Superior temporal gyrus (tissue), 1 donor: ENCODE results near the gene ZNF575.
"Not testable (repeated sequence)": the region's sequence is repeated elsewhere in the genome, so short reads cannot be mapped to it uniquely, and the experiment has no call there.

Experiments
- DNase-seq: peaks from one replicate; pipeline ENCODE4 v3.0.0-alpha.2; 2016; ENCODE audit errors: extremely low spot score

Gene ZNF575

DNA sequence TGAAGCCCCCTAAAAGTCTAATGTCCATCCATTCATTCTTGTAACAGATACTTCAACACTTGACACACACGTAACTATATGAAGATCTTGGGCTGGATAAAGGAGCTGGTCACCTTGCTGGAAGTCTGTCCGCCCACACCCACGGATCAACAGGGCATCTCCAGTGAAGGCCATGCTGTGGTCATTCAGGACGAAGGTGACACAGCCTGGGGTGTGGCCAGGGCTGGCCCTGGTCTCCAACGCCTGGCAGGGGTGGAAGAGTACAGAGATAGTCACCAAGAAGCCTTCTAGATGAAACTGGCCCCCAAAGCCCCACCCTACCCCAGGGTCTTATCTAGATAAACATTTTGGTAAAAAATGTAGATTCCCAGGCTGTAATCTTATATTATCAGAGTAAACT lies 21.7 kb upstream of the ZNF575 start:
- DNase-seq: no peak

DNA sequence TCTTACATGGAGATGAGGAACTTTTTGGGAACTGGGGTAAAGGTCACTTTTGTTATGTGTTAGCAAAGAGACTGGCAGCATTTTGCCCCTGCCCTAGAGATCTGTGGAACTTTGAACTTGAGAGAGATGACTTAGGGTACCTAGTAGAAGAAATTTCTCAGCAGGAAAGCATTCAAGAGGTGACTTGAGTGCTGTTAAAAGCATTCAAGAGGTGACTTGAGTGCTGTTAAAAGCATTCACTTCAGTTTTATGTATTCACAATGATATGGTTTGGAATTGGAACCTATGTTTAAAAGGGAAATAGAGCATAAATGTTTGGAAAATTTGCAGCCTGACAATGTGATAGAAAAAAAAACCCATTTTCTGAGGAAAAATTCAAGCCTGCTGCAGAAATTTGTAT lies 20.6 kb upstream of the ZNF575 start:
- not testable (repeated sequence) for DNase-seq

DNA sequence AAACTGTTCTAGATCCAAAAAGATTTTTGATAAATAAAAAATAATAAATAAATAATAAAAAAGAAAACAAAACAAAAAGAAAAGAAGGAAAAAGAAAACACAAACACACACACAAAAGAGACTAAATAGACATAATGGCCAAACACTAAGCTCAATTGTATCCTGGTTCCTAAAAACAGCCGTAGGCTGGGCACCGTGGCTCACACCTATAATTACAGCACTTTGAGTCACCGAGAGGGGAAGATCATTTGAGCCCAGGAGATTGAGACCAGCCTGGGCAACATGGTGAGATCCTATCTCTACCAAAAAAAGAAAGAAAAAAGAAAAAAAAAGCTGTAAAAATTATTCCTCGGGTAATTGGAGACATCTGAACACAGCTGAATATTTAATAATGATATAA lies 14.9 kb upstream of the ZNF575 start:
- no peak for DNase-seq

DNA sequence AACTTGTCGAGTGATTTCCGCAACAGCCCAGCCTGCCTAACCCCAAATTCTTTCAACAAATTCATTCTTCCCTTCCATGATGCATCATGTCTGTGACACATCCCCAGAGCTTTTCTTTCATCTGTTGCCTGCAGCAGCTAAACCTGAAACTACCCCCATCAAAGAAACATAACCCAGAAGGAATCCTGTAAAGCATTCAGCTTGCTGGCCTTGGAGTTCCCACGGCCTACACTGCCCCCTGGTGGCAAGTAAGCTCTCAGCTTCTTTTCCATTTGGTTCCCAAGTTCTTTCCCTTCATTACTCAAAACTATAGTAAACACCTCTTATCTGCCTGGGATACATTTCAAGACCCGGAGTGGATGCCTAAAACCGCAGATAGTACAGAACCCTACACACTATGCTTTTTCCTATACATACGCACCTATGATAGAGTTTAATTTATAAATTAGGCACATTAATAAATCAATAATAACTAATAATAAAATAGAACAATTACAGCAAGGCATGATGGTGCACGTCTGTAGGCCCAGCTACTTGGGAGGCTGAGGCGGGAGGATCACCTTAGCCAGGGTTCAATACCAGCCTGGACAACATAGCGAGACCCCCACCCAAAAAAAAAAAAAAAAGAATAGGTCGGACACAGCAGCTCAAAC lies 13.4 kb upstream of the ZNF575 start:
- DNase-seq: peak; percentile 95

DNA sequence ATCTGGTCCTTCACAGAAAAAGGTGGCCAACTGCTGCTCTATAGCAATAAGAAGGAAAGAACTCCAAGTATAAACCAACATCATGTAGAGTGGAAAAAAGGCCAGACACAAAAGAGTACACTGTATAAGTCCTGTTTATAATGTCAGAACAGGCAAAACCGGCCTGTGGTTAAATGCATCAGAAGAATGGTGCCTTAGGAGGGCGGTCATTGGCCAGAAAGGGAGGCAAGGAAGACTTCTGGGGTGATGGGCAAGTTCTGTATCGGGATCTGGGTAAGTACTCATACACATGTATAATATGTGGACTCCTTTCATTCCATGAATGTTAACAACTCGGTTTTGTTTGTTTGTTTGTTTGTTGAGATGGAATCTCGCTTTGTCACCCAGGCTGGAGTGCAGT lies 10.1 kb upstream of the ZNF575 start:
- no peak for DNase-seq

DNA sequence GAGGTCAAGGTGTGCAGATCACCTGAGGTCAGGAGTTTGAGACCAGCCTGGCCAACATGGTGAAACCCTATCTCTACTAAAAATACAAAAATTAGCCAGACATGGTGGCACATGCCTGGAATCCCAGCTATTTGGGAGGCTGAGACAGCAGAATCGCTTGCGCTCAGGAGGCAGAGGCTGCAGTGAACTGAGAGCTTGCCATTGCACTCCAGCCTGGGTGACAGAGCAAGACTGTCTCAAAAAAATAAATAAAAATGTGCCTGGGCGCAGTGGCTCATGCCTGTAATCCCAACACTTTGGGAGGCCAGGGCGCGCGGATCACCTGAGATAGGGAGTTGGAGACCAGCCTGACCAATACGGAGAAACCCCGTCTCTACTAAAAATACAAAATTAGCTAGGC lies 9.3 kb upstream of the ZNF575 start:
- DNase-seq: not testable (repeated sequence)

DNA sequence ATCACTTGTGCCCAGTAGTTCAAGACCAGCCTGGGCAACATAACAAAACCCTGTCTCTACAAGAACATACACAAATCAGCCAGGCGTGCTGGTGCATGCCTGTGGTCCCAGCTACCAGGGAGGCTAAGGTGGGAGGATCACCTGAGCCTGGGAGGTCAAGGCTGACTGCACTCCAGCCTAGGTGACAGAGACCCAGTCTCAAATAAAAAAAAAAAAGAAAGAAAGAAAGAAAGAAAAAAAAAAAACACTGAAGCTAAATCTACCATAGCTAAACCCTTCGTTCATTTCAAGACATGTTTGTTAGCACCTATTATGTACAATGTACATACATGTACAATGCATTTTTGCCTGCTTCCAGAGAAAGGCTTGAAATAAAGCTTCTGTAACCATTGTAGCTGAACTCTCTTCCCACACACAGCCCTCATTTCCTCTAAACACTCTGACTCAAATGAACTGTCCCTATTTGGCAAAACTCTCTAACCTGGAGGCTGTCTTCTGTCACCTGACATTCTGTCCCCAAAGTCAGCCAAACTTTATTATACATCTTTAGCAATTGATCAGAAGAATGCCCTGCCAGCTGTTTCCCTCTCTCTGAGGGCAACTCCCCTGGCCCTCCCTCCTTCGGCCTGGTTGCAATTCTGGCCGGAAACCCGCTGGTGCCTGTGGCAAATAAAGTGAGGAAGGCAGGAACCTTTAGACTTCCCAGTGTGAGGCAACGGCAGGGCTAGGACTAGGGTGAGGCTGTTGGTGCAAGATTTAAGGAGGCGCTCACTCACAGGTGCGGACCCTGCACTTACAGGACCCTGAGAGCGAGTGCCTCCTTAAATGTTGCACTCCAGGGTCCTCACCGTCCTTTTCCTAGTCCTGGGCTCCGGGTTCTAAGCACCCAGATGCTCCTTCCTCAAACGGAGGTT lies 7.8 kb upstream of the ZNF575 start:
- DNase-seq: no peak

DNA sequence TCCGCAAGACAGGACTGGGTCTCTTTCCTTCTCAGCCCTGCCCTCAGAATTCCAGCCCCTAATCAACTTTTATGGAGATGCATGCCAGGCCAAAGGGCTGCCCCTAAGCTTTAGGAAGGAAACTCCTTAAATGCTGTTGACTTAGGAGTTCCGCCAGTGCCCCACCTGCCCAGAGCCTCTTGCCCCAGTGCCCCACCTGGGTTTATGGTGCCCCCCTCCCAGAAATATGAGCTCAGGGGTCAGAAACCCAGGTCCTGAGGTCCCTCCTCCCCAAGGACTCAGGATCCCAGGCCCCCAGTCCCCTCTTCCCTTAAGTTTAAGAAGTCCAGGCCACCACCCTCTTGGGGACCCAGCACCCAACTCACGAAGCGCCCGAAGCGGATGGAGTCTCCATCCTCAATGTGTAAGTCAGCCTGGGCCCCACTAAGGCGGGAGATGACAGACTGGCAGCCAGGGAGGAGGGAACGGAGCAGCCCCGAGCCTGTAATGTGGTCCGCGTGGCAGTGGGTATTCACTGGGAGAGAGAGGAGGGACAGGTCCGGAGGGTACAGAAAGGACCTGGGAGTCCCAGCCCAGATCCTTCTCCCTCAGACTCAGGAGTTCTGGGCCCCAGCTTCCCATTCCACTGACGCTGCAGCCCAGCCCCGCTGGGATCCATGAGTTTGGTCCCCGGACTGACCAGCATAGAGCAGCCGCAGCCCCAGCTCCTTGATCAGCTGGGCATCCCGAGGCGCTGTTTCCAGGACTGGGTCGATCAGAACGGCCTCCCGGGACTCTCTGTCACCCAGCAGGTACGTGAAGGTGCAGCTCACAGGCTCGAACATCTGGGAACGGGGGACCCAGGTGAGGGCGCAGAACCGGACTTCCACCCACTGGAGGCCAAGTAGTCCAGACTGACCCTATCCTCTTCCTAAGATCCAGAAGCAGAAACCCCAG lies 6.9 kb upstream of the ZNF575 start:
- DNase-seq: no peak

DNA sequence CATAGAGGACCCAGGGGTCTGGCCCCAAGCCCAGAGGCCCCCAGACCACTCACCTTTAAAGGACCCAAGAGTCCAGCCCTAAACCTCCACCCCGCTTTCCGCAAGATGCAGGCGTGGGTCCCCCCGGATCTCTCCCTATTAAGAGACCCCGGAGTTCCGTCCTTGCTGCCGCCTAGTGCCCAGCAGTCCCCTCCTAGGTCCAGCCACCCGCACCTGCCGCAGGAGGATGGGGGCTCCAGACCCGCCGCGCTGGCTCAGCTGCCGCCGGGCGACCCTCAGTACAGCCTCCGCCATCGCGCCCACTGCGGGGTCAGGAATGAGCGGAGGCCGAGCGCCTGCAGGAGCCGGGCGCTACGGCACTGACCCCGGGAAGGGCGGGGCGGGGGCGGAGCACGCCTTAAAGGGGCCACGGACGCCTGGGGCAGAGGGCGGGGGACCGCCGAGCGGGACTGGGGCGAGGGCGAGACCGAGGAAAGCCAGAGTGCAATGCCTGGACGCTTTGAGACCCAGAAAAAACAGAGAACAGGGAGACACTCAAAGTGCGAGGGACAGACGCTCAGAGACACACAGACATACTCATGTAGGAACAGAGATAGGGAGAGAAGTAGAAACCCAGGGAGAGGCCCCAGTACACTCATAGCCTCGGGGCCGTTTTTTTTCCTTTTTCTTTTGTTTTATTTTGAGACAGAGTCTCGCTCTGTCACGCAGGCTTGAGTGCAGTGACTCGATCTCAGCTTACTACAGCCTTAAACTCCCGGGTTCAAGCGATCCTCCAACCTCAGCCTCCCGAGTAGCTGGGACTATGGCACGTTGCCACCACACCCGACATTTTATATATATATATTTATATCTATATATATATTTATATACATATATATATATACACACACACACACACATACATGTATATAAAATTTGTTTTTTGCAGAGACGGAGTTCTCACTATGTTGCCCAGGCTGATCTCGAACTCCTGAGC lies 5.8 kb upstream of the ZNF575 start, which contains the start of gene ETHE1:
Gene ETHE1 (minus strand): TSS at position 318 of the 976 bp plus-strand sequence. CDS start 24 bp downstream, at position 294.
- DNase-seq: peak; percentile 66

DNA sequence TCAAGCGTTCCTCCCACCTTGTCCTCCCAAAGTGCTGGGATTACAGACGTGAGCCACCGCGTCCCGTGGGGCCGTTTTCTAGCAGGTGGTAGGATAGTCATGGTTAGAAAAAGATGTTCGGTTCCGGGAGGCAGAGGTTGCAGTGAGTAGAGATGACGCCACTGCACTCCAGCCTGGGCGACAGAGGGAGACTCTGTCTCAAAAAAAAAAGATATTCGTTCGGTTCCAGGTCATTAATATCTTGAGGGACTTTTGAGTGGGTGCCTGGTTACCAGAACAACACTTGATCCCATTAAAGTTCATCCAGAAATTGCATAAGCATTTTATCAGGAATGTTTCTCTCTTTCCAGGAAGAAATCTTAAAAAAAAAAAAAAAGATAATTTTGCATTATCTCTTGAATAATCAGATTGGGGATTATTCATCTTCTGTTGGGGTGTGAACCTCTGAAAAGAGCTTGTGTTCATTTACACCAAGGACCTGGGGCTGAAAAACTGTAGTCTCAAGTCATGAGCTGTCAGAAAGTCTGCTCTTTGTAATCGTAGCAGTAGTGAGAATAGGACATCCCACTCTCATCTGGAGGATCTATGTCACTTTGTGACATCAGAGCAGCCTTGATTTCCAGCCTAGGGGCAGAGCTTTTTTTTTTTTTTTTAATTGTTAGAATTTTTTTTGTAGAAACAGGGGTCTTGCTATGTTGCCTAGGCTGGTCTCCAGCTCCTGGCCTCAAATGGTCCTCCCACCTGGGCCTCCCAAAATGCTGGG lies 4.9 kb upstream of the ZNF575 start:
- DNase-seq: no peak

DNA sequence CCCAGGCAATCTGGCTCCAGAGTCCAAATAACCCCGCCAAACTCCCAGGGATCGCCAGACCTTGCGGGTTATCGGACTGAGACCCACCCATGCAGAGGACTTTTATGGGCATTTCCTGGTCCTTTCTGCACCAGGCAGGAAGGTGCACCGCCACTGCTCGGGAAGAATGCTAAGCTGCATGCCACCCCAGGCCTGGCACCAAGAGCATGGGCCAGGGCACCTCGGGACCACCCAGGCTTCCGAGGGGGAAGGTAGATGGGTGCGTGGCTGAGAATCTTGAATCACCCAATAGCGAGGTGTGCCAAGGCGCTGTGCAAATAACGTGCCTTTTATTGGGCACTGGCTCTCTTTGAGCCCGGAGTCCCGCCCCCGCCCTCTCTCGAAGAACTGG lies 422 bp upstream of the ZNF575 start:
- no peak for DNase-seq

DNA sequence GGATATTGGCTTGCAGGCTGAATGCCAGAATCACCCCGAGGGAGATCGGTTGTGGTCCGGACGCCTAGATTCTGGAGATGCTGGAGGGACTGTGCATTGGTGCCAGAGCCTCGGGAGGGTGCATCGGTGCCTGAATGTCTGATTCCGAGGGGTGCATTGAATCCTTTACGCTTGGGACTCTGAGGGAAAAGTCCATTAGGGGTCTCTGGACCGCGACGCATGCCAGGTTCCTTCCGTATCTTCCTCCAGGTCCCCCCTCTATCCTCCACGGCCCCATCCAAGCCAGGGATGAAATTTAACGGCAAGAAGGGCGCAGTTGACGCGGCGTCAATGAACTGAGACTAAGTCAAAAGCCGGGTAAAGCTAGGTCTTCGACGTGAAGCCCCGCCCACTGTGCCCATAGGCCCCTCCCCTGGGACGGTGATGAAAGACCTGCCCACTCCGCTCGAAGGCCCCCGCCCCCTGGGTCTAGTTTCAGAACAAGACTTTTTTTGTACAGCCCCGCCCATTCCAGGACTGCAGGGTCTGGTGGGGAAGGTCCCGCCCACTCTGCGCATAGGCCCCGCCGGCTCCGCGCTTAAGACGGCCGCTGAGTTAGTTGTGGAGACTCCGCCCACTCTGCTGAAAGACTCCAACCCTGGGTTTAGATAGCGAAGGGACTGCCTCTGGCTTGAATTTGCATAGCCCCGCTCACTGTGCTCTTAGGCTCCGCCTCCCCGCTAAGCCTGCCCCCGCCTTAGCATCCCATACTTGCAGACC lies 737 bp downstream of the ZNF575 start:
- DNase-seq: peak; percentile 93

DNA sequence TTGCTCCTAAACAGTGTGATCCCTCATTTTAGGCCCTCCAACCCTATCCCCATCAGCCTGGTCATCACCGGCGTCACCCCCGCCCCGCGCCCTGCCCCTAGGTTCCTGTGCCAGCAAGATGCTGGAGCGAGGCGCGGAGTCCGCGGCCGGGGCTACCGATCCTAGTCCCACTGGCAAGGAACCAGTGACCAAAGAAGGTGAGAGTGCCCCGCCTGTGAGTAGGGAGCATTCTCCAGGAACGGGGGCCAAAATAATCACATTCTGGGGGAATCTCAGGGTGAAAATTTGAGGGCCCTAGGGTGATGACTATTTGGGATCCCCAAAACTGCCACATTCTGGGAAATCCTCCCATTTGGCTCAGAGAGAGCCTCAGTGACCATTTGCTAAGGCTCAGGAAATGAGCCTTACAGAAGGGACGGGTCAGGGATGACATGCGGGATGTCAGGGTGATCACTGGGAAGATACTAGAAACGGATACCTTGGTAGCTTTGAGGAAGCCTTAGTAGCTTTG lies 1.4 kb downstream of the ZNF575 start:
- no peak for DNase-seq

DNA sequence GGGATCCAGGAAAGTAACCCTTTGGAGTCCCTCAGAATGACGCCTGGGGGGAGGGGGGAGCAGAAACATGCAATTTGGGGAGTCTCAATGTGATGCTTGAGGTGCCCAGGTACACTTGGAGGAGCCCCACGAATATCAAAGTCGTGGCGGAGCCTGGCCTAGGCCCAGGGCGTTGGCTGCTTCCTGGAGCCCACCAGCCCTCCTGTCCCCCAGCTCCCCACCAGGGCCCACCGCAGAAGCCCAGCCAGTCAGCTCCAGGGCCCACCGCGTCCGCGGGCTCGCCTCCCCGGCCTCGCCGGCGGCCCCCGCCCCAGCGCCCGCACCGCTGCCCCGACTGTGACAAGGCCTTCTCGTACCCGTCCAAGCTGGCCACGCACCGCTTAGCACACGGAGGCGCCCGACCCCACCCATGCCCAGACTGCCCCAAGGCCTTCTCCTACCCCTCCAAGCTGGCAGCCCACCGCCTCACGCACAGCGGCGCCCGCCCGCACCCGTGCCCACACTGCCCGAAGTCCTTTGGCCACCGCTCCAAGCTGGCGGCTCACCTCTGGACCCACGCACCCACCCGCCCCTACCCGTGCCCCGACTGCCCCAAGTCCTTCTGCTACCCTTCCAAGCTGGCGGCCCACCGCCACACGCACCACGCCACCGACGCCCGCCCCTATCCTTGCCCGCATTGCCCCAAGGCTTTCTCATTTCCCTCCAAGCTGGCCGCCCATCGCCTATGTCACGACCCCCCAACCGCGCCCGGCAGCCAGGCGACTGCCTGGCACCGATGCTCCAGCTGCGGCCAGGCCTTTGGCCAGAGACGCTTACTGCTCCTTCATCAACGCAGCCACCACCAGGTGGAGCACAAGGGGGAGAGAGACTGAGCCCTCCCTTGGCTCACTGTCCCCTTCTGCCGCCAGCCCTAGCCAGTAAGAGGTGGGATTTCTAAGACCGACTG lies 2.1 kb downstream of the ZNF575 start:
- DNase-seq: peak; percentile 70

DNA sequence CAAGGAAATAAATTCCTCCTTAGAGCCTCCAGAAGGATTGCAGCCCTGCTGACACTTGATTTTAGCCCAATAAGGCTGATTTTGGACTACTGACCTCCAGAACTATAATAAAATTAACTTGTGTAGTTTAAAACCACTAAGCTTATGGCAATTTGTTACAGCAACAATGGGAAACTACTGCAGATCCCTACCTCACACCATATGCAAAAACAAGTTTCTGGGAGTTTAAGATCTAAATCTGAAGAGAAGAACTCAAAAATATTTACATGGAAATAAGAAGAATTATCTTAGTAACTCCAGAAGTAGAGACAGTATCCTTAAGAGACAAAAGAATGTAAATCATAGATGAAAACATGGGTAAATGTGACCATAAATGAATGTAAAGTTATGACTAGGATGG lies 5.9 kb downstream of the ZNF575 start:
- DNase-seq: no peak

DNA sequence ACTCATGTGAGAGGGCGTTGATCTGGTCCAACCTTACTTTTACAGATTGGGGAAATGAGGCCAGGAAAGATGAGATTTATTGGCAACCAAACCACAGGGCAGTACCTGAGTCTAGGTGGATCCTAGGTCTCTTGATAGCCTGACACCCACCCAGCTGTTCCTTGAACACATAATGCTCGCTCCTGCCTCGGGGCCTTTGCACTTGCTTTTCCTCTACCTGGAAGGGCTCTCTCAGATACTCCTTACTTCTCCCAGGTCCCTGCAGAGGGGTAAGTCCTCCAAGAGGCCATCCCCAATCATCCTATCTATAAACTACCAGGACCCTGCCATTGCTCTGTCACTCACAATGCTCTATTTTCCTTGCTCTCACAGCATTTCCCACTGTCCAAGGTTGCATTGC lies 7.4 kb downstream of the ZNF575 start:
- no peak for DNase-seq

DNA sequence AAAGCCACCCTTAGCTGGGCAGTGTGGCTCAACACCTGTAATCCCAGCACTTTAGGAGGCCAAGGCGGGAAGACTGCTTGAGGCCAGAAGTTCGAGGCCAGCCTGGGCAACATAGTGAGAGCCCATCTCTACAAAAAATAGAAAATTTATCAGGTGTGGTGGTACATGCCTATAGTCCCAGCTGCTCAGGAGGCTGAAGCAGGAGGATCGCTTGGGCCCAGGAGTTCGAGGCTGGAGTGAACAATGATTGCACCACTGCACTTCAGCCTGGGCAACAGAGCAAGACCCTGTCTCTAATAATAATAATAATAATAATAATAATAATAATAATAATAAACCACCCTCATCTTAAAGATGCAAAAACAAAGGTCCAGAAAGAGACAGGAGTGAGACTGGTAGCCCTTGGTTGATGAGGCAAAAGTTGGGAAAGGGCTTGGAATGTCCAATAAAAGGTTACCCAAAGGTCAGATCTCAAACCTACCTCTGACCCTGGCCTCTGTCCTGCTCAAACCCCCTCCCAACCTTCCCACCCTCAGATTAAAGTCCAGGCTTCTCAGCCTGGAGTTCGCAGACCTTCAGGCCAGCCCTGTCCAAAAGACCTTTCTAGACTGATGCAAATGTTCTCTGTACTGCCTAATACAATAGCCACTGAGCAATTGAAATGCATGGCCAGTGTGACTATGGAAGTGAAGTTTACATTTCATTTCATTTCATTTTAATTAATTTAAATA lies 9.1 kb downstream of the ZNF575 start:
- no peak for DNase-seq
